GM18508 (cell line): ENCODE results near the gene IDUA.

ENCODE experiments used
- ATAC-seq: cut with Tn5 transposase; IDR thresholded peaks from one replicate; pipeline ENCODE4 v1.9.1; 2021; ENCODE audit warnings: moderate number of reproducible peaks; ENCODE audit not compliant: insufficient read depth, unreplicated experiment

Gene IDUA

DNA sequence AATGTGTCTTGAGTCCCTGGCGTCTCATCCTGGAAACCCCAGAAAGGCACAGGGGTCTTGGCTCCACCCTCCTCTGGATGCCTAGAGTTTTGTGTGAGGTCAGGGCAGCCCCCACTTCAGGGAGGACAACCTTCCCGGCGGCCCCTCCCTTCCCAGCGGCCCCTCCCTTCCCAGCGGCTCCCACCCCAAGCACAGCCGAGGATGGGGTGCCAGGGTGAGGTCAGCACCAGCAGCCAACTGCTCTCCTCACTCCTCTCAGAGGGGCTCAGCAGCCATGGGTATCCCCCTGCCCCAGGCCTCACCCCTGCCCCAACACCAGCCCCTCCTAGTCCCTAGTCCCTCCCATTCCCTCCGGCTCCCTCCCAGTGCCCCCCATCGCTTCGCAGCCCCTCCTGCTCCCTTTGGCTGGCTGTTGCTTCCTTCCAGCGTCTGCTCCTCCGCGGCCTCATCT is 30.9 kb upstream of the IDUA start:
- ATAC-seq, result no peak

DNA sequence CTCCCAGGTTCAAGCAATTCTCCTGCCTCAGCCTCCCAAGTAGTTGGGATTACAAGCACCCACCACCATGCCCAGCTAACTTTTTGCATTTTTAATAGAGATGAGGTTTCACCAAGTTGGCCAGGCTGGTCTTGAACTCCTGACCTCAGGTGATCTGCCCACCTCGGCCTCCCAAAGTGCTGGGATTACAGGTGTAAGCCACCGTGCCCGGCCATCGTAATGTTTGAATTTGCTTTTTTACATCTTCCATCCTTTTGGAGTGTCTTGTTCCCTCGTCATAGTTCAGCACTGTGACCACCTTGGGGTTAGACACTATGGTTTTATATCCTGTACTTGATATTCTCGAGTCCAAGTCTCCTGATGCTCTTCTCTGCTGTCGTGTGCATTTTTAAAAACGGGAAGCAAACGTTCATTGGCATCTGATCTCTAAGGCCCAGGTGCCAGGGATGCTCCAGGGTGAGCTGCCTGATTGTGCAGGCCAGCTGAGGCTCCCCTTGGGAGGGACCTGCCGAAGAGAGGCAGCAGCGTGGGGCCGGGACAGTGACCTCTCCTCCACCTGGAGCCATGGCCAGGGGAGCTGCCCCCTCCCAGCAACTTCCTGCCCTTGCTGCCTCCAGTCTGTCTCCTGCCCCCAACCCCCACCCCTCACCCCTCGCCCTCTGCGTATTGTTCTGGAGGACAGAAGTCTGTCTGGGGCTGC is 30.2 kb upstream of the IDUA start:
- no peak for ATAC-seq

DNA sequence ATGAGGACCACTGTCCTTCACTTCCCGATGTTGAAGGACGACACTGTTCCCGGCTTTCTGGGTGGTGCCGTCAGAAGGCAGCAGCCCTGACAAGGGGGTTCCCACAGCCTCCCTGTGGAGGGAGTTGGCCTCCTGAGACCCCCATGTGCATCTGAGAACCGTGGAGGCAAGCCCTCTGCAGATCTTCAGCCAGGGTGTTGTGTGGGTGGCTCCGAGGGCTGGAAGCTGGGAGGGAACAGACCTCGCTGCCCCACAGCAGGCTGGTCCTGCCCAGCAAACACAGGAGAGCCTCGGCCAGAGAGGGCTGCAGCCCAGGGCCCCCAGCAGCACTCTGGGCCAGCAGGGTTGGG is 29.6 kb upstream of the IDUA start:
- ATAC-seq, result no peak

DNA sequence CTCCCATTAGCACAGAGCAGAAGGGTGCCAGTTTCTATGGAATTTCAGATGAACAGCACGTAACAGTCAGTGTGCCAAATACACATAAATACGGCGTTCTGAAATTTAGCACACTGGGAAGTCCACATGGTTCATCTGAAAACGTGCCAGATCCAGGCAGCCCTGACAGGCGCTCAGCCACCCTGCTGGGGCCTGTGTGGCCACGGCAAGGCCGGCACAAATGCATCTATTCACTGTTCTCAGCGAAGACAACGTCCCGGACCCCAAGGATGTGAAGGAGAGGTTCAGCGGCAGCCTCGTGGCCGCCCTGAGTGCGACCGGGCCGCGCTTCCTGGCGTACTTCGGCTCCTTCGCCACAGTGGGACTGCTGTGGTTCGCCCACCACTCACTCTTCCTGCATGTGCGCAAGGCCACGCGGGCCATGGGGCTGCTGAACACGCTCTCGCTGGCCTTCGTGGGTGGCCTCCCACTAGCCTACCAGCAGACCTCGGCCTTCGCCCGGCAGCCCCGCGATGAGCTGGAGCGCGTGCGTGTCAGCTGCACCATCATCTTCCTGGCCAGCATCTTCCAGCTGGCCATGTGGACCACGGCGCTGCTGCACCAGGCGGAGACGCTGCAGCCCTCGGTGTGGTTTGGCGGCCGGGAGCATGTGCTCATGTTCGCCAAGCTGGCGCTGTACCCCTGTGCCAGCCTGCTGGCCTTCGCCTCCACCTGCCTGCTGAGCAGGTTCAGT is 29.1 kb upstream of the IDUA start:
- ATAC-seq, result no peak

DNA sequence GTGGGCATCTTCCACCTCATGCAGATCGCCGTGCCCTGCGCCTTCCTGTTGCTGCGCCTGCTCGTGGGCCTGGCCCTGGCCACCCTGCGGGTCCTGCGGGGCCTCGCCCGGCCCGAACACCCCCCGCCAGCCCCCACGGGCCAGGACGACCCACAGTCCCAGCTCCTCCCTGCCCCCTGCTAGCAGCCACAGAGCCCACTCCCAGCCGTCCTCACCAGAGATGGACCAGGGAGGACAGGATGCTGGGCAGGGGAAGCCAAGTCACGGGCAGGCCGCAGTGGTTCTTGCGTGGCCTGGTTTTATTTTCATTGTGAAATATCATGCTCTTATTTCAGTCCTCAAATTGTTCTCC is 28.6 kb upstream of the IDUA start:
- no peak for ATAC-seq

DNA sequence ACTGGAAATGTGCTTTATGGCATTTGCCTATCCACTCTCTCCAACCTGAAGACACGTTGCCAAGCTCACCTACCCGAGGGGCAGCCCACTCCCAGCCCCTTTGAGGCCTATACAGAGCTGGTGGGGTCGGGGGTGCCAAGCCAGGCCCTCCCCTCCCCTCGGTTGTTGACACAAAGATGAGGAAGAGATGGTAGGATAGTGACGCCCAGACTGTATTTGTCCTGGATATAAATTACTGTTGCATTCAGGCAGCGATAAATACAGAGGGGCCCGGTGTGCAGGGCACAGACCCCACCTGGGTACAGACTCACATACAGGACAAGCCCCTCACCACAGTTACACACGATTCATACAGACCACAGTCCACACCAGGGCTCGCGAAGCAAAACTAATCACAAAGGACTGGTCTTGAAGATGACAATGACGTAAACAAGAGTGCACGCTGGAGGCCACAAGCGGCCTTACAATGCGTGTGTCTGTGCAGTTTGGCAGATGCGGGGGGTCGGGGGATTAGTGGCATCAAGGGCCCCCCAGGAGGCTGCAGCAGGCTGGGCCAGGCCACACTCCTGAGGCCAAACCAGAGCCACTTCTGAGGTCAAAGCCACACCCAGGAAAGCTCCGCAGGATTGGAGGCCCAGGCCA is 28.0 kb upstream of the IDUA start:
- no peak for ATAC-seq

DNA sequence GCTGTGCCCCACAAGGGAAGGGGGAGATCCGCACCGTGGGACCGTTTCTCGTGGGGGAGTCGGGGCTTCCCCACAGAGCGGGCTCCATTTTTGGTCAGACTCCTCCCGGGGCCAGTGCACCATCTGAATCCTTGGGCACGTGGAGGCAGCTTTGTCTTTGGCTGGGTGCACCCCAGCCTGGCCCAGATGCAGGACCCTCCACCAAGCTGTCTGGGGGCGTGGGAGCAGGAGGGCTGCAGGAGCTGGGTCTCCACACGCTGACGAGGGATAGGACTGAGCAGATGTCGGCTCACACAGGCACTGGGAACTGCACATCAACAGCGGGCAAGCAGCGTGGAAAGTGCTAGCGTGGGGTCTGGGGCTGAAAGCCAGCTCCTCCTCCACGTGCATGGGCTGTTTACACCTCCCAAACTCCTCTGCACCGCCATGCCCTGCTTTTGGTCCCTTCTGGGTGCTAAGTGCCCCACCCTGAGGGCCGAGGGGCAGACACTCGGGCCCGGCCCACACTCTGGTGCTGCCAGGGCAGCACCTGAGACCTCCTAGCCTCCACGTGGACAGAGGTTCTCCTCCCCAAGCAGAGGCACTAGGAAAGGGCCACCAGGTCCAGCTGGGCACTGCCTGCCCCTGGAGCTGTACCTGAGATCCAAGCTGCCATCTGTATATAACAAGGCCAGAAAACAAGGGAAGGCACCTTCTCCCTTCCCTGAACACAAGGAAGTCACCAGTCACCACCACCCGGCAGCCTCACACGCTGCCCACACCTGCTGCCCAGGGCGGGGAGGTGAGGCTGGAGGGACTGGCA is 27.3 kb upstream of the IDUA start:
- ATAC-seq, result no peak

DNA sequence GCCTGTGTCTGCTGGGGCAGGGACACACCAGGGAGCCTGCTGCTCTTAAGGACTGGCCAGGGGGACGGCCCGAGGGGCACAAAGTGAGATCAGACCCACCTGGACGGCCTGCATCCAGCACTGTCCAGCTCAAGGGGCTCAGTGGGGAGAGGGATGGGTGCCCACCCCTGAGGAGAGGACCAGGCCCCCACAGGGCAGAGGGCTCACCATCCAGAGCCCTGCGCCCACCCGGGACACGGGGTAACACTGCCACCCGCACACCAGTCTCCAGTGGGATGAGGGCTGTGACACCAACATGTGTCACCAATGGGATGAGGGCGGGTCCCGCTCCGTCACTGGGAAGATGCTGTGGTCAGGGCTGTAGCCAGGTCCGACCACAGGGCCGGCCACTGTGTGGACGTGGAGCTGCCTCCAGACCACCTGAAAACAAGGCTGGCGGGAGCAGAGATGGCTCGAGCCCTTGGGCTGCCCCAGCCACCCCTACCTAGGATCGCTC is 26.7 kb upstream of the IDUA start:
- no peak for ATAC-seq

DNA sequence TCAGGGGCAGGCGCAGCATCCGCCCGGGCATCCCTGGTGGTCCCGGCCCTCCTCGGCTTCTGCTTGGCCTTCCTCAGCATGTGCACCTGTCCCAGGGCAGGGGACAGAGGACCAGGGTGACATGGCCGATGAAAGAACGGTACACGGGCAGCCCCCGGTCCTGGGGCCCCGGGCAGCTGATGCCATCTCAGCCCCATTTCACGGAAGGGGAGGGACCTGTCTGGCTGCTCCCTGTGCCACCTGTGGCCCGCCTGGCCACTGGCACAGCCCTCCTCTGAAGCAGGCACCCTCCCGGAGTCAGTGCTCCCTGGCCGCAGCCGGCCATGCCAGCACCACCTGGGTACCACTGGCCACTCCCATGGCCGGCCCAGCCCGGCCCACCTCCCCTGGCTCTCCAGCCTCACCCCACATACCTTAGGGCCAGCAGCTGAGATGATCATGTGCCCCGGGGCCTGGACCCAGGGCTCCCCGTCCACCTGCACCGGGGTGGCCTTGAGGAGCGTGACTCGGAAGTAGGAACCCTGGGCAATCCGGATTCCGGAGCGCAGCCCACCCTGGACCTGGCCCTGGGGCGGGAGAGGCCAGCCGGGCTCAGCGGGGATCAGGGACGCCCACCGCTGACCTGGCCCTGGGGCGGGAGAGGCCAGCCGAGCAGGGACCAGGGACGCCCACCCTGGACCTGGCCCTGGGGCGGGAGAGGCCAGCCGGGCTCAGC is 26.1 kb upstream of the IDUA start:
- no peak for ATAC-seq

DNA sequence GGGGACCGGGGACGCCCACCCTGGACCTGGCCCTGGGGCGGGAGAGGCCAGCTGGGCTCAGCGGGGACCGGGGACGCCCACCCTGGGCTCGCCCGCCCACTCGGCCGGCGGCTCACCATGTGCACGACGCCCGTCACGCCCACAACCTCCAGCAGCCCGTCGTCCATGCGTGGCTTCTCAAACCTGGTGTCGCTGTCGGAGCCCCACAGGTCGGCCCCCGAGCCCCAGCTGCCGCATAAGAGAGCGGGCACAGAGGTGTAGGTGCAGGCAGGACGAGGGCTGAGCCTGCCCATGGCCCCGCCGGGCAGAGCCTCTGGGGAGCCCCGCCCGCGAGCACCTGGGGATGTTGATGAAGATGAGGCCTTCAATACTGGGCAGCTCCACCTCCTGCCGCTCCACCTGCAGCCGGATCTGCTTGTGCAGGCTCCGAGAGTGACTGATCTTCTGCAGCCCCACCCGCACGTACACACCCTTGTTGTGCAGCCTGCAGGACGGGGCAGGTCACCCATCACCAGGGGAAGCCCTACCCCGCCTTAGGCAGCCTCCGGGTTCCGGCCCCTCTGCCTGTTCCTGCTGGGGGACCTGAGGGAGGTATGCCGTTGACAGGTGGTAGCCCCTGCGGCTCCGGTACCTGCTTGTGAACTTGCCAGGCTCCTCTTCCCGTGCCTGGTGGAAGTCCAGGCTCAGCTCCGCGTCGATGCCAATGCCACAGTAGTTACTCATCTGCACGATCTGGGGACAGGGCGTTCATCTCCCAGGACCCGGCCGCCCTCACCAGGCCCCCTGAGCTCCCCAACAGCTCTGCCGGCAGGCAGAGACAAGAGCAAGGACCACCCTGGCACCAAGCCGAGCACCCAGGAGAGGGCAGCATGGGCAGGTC is 25.3 kb upstream of the IDUA start:
- no peak for ATAC-seq

DNA sequence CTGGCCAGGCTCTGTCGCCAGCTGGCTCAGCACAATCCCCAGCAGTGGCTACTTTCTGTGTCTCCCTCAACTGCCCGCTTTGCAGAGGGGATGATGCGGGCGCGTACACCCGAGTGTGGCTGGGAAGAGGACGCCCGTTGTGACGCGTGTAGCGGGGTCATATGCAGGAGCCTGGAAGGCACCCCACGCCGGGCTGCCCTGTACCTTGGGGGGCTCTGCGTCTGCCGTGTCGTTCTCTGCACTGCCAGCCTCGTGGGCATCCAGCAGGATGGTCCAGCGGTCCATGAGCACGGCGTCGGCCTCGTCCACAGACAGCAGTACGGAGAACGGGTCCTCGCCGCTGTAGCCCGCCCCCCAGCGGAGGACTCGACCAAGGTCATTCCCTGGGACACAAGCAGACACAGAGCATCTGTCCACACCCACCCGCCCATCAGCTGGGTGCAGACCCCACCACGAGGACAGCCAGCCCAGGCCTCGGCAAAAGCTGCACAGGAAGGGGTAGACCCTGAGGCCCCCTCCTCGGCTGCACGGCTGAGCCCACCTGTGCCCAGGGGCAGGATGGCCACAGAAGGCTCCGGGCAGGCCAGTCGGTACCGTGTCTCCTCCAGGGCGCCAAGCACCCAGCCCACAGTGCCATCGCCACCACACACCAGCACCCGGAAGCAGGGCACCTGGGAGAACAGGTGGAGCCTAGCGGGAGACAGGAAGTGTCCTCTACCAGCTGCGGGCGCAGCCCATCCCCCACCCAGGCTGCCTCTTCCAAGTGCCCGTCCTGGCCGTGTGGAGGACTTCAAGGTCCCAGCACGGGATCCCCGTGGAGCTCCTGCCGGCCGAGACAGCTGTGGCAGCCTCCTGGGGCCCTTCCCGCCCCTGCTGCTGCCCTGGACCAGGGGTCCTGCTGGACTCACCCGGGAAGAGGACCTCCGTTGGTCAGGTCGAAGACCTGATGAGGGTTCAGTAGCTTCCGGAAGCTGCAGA is 24.3 kb upstream of the IDUA start:
- no peak for ATAC-seq

DNA sequence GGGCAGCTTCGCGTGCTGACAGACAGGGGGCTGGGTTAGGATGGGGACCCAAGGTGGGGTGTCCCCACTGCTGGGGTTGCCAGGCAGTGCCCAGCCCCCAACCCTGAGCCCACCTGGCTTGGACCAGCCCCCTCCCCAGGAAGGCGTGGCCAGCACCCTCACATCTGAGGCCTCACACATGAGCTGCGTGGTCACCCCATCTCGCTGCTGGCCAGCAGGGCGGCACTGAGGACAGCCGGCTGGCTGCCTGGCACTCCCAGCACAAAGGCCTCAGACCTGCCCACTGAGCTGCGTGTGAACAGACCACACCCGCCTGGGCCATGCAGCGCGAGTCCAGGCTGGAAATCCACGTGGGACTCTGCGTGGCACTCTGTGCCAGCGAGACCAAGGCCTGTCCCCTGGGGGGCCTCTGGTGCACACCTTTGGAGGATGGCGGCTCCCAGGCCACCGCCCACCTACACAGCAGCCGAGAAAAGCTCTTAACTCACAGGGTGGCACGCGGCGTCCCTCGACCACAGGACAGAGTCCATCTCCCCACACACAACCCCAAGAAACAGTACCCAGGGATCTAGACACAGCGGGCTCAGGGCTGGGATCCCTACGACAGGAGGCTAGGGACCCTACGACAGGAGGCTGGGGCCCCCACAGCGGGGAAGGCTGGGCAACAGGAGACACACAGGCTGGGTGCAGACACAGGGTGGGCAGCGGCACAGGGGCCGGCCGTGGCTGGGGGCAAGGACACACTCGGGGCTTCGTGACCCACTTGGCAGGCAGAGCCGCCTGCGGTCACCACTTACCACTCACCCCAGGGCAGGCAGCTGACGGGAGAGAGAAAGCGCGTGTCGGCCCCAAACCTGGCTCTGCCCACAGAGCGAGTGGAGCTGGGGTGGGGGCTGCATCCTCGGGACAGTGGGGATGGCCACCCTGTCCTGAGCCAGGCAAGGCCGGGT is 23.3 kb upstream of the IDUA start:
- ATAC-seq, result no peak

DNA sequence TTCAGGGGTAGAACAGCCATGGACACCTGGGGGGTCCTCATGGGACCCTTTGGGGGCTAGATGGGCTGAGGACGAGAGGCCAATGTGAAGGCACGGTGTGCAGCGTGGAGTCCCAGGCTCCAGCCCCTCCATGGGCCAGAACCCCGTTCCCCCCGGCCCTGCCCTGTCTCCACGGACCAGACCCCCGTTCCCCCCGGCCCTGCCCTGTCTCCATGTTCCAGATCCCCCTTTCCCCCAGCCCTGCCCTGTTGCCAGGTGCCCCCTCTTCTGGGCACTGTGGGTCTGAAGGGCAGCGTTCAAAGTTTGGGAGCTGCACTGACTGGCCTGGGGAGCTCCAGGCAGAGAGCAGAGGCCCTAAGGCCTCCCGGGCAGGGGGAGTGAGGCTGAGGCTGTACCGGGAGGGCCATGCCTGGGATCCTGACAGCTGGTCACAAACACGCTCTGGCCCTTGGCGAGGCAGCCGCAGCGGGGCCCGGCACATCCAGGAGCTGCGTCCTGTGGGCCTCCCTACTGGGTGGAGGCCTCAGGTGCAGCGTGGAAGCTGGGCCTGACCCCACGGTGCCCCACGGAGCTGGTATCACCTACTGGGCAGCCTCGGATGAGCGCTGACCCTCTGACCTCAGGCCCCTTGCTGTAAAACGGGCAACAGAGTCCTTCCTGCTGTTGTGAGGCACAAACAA is 22.4 kb upstream of the IDUA start:
- no peak for ATAC-seq

DNA sequence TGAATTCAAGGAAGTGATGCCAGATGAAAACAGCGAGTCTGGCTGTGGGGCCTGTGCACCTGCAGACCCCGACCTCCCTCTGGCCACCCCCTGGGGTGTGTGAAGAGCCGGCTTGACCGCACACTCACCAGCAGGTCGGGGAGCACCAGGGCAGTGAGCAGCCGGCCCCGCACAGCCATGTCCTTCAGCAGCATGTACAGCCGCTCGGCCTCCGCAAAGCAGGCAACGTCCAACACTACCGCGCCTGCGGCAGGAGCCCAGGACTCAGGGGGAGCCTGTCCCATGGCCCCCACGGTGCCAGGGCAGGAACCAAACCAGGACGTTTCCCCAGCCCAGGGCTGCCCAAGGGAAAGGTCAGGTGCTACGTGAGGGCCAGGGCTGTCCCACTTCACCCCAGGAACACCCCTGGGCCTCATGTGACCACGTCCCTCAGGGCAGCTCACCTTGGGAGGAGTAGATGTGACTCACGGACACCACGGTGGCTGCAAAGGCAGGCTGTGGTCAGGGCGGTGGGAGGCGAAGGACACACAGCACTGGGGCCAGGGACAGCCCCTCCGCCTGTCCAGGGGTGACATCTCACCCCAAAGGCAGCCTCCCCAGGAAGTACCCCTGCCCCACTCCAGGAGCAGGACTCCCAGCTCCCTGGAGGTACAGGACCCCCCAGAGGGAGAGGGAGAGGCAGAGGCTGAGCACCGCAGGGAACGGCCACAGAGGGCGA is 21.6 kb upstream of the IDUA start:
- ATAC-seq, result no peak

DNA sequence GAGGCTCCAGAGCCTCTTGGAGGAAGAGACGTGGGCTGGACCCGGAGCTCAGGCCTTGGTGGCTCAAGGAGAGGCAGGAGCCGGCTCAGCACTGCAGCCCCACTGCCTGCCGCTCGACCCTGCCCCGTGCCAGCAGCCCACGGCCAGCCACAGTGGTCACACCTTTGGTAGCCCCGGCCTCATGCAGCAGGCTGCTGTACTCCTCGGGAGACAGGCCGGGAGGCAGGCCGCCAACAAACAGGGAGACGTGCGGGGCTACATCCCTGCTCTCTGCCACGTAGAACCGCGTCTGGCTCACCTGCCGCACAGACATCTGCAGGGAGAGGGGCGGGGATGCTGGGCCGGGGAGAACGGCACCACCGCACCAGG is 21.1 kb upstream of the IDUA start:
- no peak for ATAC-seq
